DND-41 (cell line): Measurements from ENCODE around the gene ZNF668.

Experiments used
- ATAC-seq: fragments of 200-7000 bp; cut with Tn5 transposase; 3 replicates; pipeline ENCODE4 v1.9.1; 2021; ENCODE audit warnings: low read depth; ENCODE audit not compliant: insufficient read depth
- DNase-seq: peaks from one replicate; pipeline ENCODE4 v3.0.0-alpha.2; 2020
- H2AFZ ChIP-seq: 2 replicates; pipeline ENCODE4 v1.6.0; 2012; ENCODE audit warnings: low read depth, low read length
- H3K27ac ChIP-seq: 2 replicates; pipeline ENCODE4 v1.5.1; 2012; ENCODE audit warnings: low read length, inconsistent platforms
- H3K27me3 ChIP-seq: fragments of 200-600 bp; sonication (generic); 2 replicates; pipeline ENCODE4 v1.6.0; 2012; ENCODE audit warnings: low read length, mild to moderate bottlenecking, inconsistent platforms; ENCODE audit not compliant: insufficient read depth, poor library complexity
- H3K36me3 ChIP-seq: 2 replicates; pipeline ENCODE4 v1.5.1; 2012; ENCODE audit warnings: low read length, inconsistent platforms; ENCODE audit not compliant: insufficient read depth
- H3K4me1 ChIP-seq: 2 replicates; pipeline ENCODE4 v1.5.1; 2012; ENCODE audit warnings: mild to moderate bottlenecking, low read length; ENCODE audit not compliant: insufficient read depth
- H3K4me2 ChIP-seq: 2 replicates; pipeline ENCODE4 v1.6.0; 2012; ENCODE audit warnings: mild to moderate bottlenecking, moderate library complexity, low read length, inconsistent platforms; ENCODE audit not compliant: insufficient read depth
- H3K4me3 ChIP-seq, 2 experiments: fragments of 200-600 bp in 1 of 2; shearing (Covaris generic) in 1 of 2; 2 replicates each; pipeline ENCODE4 v1.5.1; 2012 to 2016; ENCODE audit warnings: inconsistent platforms in 2 of 2, low read length in 2 of 2, mild to moderate bottlenecking in 2 of 2, low read depth in 1 of 2, moderate library complexity in 1 of 2
- H3K79me2 ChIP-seq: 2 replicates; pipeline ENCODE4 v1.6.0; 2012; ENCODE audit warnings: low read length, inconsistent platforms; ENCODE audit not compliant: insufficient read depth
- H3K9ac ChIP-seq: 2 replicates; pipeline ENCODE4 v1.6.0; 2012; ENCODE audit warnings: low read depth, mild to moderate bottlenecking, inconsistent platforms, low read length, moderate library complexity
- H3K9me3 ChIP-seq: 2 replicates; pipeline ENCODE4 v1.5.1; 2012; ENCODE audit warnings: low read length, moderate library complexity, mild to moderate bottlenecking, inconsistent platforms; ENCODE audit not compliant: insufficient read depth, severe bottlenecking
- H4K20me1 ChIP-seq: 2 replicates; pipeline ENCODE4 v1.6.0; 2012; ENCODE audit warnings: low read length; ENCODE audit not compliant: insufficient read depth
- CTCF ChIP-seq: IDR thresholded peaks from 2 replicates; pipeline ENCODE4 v1.5.1; 2012; ENCODE audit warnings: borderline replicate concordance, low read length, moderate library complexity, mild to moderate bottlenecking; ENCODE audit not compliant: poor library complexity, severe bottlenecking; ENCODE audit errors: extremely low read depth
- EZH2 ChIP-seq: IDR thresholded peaks from 3 replicates; pipeline ENCODE4 v1.6.1; 2012; ENCODE audit warnings: borderline replicate concordance, low read depth, mild to moderate bottlenecking, moderate library complexity, low read length, inconsistent platforms; ENCODE audit not compliant: severe bottlenecking

Gene ZNF668

GRCh38 chr16:31072540-31073141 lies 1.4 kb downstream of the ZNF668 start:
- H3K9me3 ChIP-seq: no peaks in the 10 kb centered on the region
- no peak for TF ChIP-seq CTCF
- no peak for TF ChIP-seq EZH2
- peak overlapping the region; percentile 87 for H3K27ac ChIP-seq
- H4K20me1 ChIP-seq: peaks cover 26% of the 10 kb centered on the region
- H3K27me3 ChIP-seq: no peaks in the 10 kb centered on the region
- H3K4me1 ChIP-seq: peaks cover 25% of the 10 kb centered on the region
- H3K36me3 ChIP-seq: peaks cover 22% of the 10 kb centered on the region
- H2AFZ ChIP-seq: peak overlapping the region; percentile 85
- H3K9ac ChIP-seq: peak overlapping the region; percentile 70
- peaks cover 85% of the 10 kb centered on the region for H3K79me2 ChIP-seq
- H3K4me3 ChIP-seq: peak overlapping the region; percentile 59 to 90
- ATAC-seq (peak; percentile 1; the same call in 2 of the 3 replicates), DNase-seq (peak; percentile 54)
- H3K4me2 ChIP-seq: peak overlapping the region; percentile 81

DNA sequence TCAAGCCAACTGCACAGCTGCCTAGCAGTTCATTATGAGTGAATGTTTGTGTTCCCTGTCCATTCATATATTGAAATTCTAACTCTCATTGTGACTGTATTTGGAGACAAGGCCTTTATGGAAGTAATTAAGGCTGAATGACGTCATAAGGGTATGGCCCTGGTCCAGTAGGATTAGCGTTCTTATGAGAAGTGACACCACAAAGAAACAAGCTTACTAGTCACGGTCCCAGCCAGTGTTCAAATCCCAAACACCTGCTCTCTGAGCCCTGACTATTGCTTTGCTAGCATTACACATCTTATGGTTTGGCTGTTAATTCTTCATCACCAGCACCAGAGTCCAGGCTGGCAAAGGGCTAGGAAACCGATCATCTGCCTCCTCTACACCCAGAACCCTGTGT lies 2.2 kb downstream of the ZNF668 start:
- Histone ChIP-seq H4K20me1 (peaks cover 21% of the 10 kb centered on the region), H3K9me3 (no peaks in the 10 kb centered on the region), H3K36me3 (peaks cover 14% of the 10 kb centered on the region), H3K4me1 (peaks cover 25% of the 10 kb centered on the region), H3K9ac (peak overlapping the region; percentile 70), H2AFZ (no peak overlapping the region), H3K27me3 (no peaks in the 10 kb centered on the region), H3K79me2 (peaks cover 85% of the 10 kb centered on the region), H3K27ac (peak overlapping the region; percentile 87), H3K4me3 (peak overlapping the region; percentile 59 to 90; a peak in 3 of 4 replicates), H3K4me2 (peak overlapping the region; percentile 81)
- ATAC-seq (no peak), DNase-seq (no peak)
- TF ChIP-seq CTCF (no peak), EZH2 (no peak)

- Histone ChIP-seq H3K79me2 (peaks cover 69% of the 10 kb centered on the region), H3K4me3 (no peak overlapping the region), H3K27me3 (no peaks in the 10 kb centered on the region), H3K9me3 (no peaks in the 10 kb centered on the region), H3K4me1 (peaks cover 11% of the 10 kb centered on the region), H2AFZ (no peak overlapping the region), H3K4me2 (no peak overlapping the region), H4K20me1 (peaks cover 25% of the 10 kb centered on the region; the same call in 1 of the 2 replicates), H3K36me3 (peaks cover 16% of the 10 kb centered on the region), H3K27ac (no peak overlapping the region), H3K9ac (no peak overlapping the region)
- no peak for TF ChIP-seq CTCF
- TF ChIP-seq EZH2: no peak
- DNase-seq (no peak), ATAC-seq (no peak)
Measured at GRCh38 chr16:31067342-31067741, 6.7 kb downstream of the ZNF668 start.
